ENCODE measurements around the gene MRTFA. TPM values are rescaled to one million over a fixed set of nuclear protein-coding genes. Genes with fewer than 3 reads are reported as not detected.

Gene MRTFA
- total RNA-seq, 1 experiment from 2014 or later, result 44.7 TPM

DNA sequence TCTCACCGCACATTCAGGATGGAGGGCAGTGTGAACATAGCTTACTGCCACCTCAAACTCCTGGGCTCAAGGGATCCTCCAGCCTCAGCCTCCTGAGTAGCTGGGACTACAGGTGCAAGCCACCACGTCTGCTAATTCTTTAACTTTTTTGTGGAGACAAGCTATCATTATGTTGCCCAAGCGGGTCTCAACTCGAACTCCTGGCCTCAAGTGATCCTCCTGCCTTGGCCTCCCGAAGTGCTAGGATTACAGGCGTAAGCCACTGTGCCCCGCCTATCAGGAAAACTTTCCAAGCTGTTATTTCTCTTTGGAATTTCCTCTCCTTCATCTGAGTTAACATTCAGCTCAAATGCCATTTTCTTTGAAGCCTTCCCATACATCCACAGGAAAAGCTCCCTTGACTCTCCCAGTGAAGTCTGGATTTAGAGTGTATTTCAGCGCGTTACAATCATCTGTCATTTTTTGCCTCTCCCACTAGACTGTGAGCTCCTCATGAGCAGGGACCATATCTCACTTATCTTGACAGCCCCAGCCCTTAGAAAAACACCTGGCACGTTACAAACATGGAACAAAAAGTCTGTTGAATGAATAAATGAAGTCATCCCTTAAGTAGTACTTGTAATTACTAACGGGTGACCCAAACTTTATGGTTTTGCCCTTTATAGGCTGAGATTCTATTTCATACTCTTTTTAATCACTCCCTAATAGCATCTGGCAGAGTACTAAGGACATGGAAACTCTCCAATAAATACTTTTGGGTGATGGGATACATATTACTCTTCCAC, 2.2 kb downstream of the MRTFA start:
- CTCF ChIA-PET, result interaction anchor here (0.6 to 0.7 kb wide), 3 partner anchors 13 to 108 kb away, joined by 3 to 5 read pairs (median 3); no protein-coding TSS in a partner anchor
- POLR2A ChIA-PET (ENCODE audit: unreplicated experiment), result interaction anchor here (0.6 to 0.8 kb wide), 4 partner anchors 77 to 317 kb away, joined by 3 to 5 read pairs (median 4); no protein-coding TSS in a partner anchor

DNA sequence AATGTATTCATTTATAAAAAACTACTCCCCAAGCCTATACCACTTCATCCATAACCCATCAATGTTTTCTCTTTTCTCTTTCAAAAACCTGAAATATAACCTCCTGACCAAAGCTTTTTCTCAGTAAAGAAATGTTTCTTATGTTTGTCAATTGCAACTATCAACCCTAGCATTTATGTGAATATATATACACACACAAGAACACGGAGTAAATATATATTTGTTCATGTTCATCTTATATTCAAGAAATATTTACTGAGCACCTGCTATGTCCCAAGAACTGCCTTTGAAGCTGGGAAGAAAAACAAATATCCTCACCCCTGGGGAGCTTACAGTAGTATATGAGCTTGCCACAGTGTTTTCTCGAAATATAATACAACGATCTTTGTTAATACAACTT, 3.5 kb downstream of the MRTFA start:
- CTCF ChIA-PET, result interaction anchor here (0.6 kb wide), 1 partner anchor 87 kb away, joined by 15 read pairs; no protein-coding TSS in a partner anchor
- H3K4me1 ChIP-seq (replicated peaks; ENCODE audit: insufficient read depth), result peaks cover 36% of the 10 kb centered on the region
- no peaks in the 10 kb centered on the region for H3K36me3 ChIP-seq (ENCODE audit: low read depth)
- no peak overlapping the region for H2AFZ ChIP-seq
- H3K27ac ChIP-seq, result no peak overlapping the region
- no peaks in the 10 kb centered on the region for H3K9me3 ChIP-seq (ENCODE audit: insufficient read depth, low read depth)
- intact Hi-C loops (cut with micrococcal nuclease; ENCODE audit: unreplicated experiment), result no loop called here
- H3K4me2 ChIP-seq, result no peak overlapping the region
- H3K79me2 ChIP-seq (ENCODE audit: low read depth), result peaks cover 83% of the 10 kb centered on the region
- H3K27me3 ChIP-seq (ENCODE audit: insufficient read depth, low read depth), result no peaks in the 10 kb centered on the region
- no TSS peak for BruUV-seq (replicated peaks)
- DNase-seq, result no peak
- peaks cover 49% of the 10 kb centered on the region for H4K20me1 ChIP-seq (ENCODE audit: insufficient read depth)
- H3F3A ChIP-seq (ENCODE audit: insufficient read depth, low read depth), result no peaks in the 10 kb centered on the region
- H3K9me2 ChIP-seq (ENCODE audit: insufficient read depth), result no peaks in the 10 kb centered on the region
- H3K4me3 ChIP-seq, result no peak overlapping the region
- POLR2A ChIA-PET (ENCODE audit: unreplicated experiment), result interaction anchor here (0.7 kb wide), 1 partner anchor 35 kb away, joined by 7 read pairs; no protein-coding TSS in a partner anchor
- TF ChIP-seq, protein P1, sequence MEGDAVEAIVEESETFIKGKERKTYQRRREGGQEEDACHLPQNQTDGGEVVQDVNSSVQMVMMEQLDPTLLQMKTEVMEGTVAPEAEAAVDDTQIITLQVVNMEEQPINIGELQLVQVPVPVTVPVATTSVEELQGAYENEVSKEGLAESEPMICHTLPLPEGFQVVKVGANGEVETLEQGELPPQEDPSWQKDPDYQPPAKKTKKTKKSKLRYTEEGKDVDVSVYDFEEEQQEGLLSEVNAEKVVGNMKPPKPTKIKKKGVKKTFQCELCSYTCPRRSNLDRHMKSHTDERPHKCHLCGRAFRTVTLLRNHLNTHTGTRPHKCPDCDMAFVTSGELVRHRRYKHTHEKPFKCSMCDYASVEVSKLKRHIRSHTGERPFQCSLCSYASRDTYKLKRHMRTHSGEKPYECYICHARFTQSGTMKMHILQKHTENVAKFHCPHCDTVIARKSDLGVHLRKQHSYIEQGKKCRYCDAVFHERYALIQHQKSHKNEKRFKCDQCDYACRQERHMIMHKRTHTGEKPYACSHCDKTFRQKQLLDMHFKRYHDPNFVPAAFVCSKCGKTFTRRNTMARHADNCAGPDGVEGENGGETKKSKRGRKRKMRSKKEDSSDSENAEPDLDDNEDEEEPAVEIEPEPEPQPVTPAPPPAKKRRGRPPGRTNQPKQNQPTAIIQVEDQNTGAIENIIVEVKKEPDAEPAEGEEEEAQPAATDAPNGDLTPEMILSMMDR (conservative IDR thresholded peaks at IDR 0.05), result no peak
- no peak for TF ChIP-seq EZH2 (IDR thresholded peaks at IDR 0.05; ENCODE audit: low read depth)

More for the DNA sequence above, 2.2 kb downstream of the MRTFA start:
- H3K4me3 ChIP-seq, result peak overlapping the region; percentile 85; the same call in 1 of the 2 replicates
- TF ChIP-seq, protein P1 (conservative IDR thresholded peaks at IDR 0.05), result no peak
- no peak for TF ChIP-seq EZH2 (IDR thresholded peaks at IDR 0.05; ENCODE audit: low read depth)
- H3K9me3 ChIP-seq (ENCODE audit: insufficient read depth, low read depth), result no peaks in the 10 kb centered on the region
- no peaks in the 10 kb centered on the region for H3F3A ChIP-seq (ENCODE audit: insufficient read depth, low read depth)
- H3K4me1 ChIP-seq (replicated peaks; ENCODE audit: insufficient read depth), result peaks cover 30% of the 10 kb centered on the region
- peak overlapping the region; percentile 99 for H3K4me2 ChIP-seq
- H3K79me2 ChIP-seq (ENCODE audit: low read depth), result peaks cover 70% of the 10 kb centered on the region
- H3K27ac ChIP-seq, result no peak overlapping the region
- no peaks in the 10 kb centered on the region for H3K27me3 ChIP-seq (ENCODE audit: insufficient read depth, low read depth)
- H3K36me3 ChIP-seq (ENCODE audit: low read depth), result no peaks in the 10 kb centered on the region
- no TSS peak for BruUV-seq (replicated peaks)
- intact Hi-C loops (cut with micrococcal nuclease; ENCODE audit: unreplicated experiment), result no loop called here
- no peak for DNase-seq
- peaks cover 44% of the 10 kb centered on the region for H4K20me1 ChIP-seq (ENCODE audit: insufficient read depth)
- no peaks in the 10 kb centered on the region for H3K9me2 ChIP-seq (ENCODE audit: insufficient read depth)
- H2AFZ ChIP-seq, result no peak overlapping the region

DNA sequence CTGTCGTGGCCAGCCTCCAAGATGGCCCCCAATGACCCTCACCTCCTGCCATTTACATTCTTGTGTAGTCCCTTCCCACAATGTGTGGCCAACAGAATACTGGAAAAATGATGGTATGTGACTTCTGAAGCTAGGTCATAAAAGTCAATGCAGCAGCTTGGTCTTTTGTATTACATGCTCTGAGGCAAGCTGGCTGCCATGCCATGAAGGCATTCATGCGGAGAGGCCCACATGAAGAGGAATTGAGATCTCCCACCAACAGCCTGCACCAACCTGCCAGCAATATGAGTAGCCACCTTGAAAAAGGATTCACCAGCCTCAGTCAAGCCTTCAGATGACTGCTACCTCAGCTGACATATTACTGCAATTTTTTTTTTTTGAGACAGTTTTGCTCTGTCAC, 4.6 kb downstream of the MRTFA start:
- H3K4me3 ChIP-seq, result no peak overlapping the region
- H4K20me1 ChIP-seq (ENCODE audit: insufficient read depth), result peaks cover 60% of the 10 kb centered on the region
- no peak overlapping the region for H2AFZ ChIP-seq
- H3F3A ChIP-seq (ENCODE audit: insufficient read depth, low read depth), result no peaks in the 10 kb centered on the region
- no peak for DNase-seq
- H3K4me1 ChIP-seq (replicated peaks; ENCODE audit: insufficient read depth), result peaks cover 27% of the 10 kb centered on the region
- no peak overlapping the region for H3K4me2 ChIP-seq
- no peaks in the 10 kb centered on the region for H3K9me2 ChIP-seq (ENCODE audit: insufficient read depth)
- peaks cover 94% of the 10 kb centered on the region for H3K79me2 ChIP-seq (ENCODE audit: low read depth)
- intact Hi-C loops (cut with micrococcal nuclease; ENCODE audit: unreplicated experiment), result no loop called here
- H3K36me3 ChIP-seq (ENCODE audit: low read depth), result no peaks in the 10 kb centered on the region
- CTCF ChIA-PET, result no interaction called here
- no TSS peak for BruUV-seq (replicated peaks)
- TF ChIP-seq, protein P1 (conservative IDR thresholded peaks at IDR 0.05), result no peak
- TF ChIP-seq EZH2 (IDR thresholded peaks at IDR 0.05; ENCODE audit: low read depth), result no peak
- no peak overlapping the region for H3K27ac ChIP-seq
- POLR2A ChIA-PET (ENCODE audit: unreplicated experiment), result no interaction called here
- H3K9me3 ChIP-seq (ENCODE audit: insufficient read depth, low read depth), result no peaks in the 10 kb centered on the region
- no peaks in the 10 kb centered on the region for H3K27me3 ChIP-seq (ENCODE audit: insufficient read depth, low read depth)

All from PC-9 (cell line).